ENCODE measurements around the gene NARS2.

DNA sequence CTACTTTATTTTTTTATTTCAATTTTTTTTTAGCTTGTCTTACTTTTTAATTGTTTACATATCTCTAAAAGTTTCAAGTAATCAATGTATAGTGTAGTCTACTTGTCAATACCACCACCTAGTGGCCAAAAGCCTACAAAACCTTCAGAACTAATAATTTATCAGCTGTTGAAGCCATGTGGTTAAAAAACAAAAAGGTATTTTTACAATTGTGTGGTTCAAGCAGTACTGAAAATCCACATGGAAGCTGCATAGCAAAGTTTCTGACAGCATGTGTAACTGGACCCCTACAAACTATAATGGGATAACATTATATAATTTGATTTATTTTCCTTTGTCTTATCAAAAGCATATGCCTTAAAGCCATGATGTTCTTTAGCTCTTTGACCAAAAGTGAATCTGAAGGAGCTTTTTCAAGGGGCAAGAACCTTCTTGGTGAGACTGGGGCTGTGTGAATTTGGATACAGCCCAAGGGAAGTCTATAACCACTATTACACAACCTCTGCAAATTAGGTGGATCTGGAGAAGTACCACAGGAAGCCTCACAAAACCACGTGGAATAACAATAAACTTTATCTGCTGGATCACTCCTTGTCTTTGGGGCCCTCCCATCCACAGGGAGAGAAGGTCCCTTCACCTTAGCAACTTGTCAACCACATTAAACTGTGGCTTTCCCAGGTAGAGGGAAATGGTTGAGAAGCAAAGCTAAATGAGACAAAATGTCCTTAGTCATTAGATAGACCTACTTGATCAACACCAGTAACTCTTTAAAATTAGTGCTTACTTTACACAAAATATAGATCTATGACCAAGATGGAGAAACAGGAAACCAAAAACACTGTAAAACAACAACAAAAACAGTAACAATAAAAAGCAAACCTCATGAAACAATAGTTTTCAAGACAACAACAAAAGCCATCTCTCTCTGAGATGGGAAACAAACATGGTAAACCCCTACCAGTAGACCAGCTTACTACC lies 9.9 kb downstream of the NARS2 start:
- TF ChIP-seq, protein P1, sequence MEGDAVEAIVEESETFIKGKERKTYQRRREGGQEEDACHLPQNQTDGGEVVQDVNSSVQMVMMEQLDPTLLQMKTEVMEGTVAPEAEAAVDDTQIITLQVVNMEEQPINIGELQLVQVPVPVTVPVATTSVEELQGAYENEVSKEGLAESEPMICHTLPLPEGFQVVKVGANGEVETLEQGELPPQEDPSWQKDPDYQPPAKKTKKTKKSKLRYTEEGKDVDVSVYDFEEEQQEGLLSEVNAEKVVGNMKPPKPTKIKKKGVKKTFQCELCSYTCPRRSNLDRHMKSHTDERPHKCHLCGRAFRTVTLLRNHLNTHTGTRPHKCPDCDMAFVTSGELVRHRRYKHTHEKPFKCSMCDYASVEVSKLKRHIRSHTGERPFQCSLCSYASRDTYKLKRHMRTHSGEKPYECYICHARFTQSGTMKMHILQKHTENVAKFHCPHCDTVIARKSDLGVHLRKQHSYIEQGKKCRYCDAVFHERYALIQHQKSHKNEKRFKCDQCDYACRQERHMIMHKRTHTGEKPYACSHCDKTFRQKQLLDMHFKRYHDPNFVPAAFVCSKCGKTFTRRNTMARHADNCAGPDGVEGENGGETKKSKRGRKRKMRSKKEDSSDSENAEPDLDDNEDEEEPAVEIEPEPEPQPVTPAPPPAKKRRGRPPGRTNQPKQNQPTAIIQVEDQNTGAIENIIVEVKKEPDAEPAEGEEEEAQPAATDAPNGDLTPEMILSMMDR (IDR thresholded peaks at IDR 0.05; ENCODE audit: low read depth, low read length) = peak; percentile 50
- TF ChIP-seq MAX (IDR thresholded peaks at IDR 0.05; ENCODE audit: low read depth, low read length) = peak; percentile 79
- no peak for TF ChIP-seq POLR2A (IDR thresholded peaks at IDR 0.05; ENCODE audit: extremely low read depth, insufficient read length)

Data from NB4 (cell line).